ENCODE results near the gene SIX1. TPM values are rescaled to one million over a fixed set of nuclear protein-coding genes. Genes with fewer than 3 reads are reported as not detected.

Gene SIX1
- total RNA-seq, 4 donors from 2014 or later = 0.72 to 3.3 (median 1.0) TPM

GRCh38 chr14:60655119-60655897 is 6.0 kb upstream of the SIX1 start:
- TF ChIP-seq CTCF (IDR thresholded peaks at IDR 0.05) = no peak
- DNase-seq (ENCODE audit: low spot score) = no peak
- no peak for ATAC-seq (ENCODE audit: low FRiP score)

GRCh38 chr14:60654334-60654821 is 5.1 kb upstream of the SIX1 start:
- ATAC-seq (ENCODE audit: low FRiP score) (no peak), DNase-seq (ENCODE audit: low spot score) (no peak)
- TF ChIP-seq CTCF (IDR thresholded peaks at IDR 0.05) = no peak

- TF ChIP-seq CTCF (IDR thresholded peaks at IDR 0.05) = no peak
- no peak for ATAC-seq (ENCODE audit: low FRiP score)
Observed at GRCh38 chr14:60653701-60654161, 4.5 kb upstream of the SIX1 start.

GRCh38 chr14:60652674-60653651 is 3.7 kb upstream of the SIX1 start:
- TF ChIP-seq CTCF (IDR thresholded peaks at IDR 0.05) = no peak
- no peak for ATAC-seq (ENCODE audit: low FRiP score)

More at GRCh38 chr14:60653701-60654161, 4.5 kb upstream of the SIX1 start:
- no peak for DNase-seq (ENCODE audit: low spot score)

GRCh38 chr14:60651796-60652673 is 2.8 kb upstream of the SIX1 start:
- ATAC-seq (ENCODE audit: low FRiP score) = no peak
- no peak for TF ChIP-seq CTCF (IDR thresholded peaks at IDR 0.05)
- no peak for DNase-seq (ENCODE audit: low spot score)

More at GRCh38 chr14:60652674-60653651, 3.7 kb upstream of the SIX1 start:
- DNase-seq (ENCODE audit: low spot score) = no peak

Measured in omental fat pad (tissue), 4 donors.